ENCODE results near the gene SLC35E4.
"Not testable (repeated sequence)": the region's sequence is repeated elsewhere in the genome, so short reads cannot be mapped to it uniquely, and the experiment has no call there.

Gene SLC35E4

GRCh38 chr22:30654361-30654760 is 18.8 kb downstream of the SLC35E4 start:
- no peak for DNase-seq

- DNase-seq, result no peak
Measured at GRCh38 chr22:30655532-30655931, 20.0 kb downstream of the SLC35E4 start.

- no peak for DNase-seq
Measured at GRCh38 chr22:30662040-30662439, 26.5 kb downstream of the SLC35E4 start.

GRCh38 chr22:30664798-30665197 is 29.2 kb downstream of the SLC35E4 start:
- no peak for DNase-seq

- no peak for DNase-seq
Measured at GRCh38 chr22:30665266-30665665, 29.7 kb downstream of the SLC35E4 start.

GRCh38 chr22:30665786-30666185 is 30.2 kb downstream of the SLC35E4 start:
- no peak for DNase-seq

GRCh38 chr22:30667107-30667493 is 31.5 kb downstream of the SLC35E4 start:
- DNase-seq, result no peak

- DNase-seq, result peak; percentile 49
Measured at GRCh38 chr22:30667494-30668385, 32.2 kb downstream of the SLC35E4 start, which contains the start of gene DUSP18. TSS of gene DUSP18 (minus strand) at chr22:30667875. CDS start at chr22:30664003, 3,872 bp downstream.

- no peak for DNase-seq
Measured at GRCh38 chr22:30668386-30668710, 32.8 kb downstream of the SLC35E4 start.

- no peak for DNase-seq
Measured at GRCh38 chr22:30671071-30671470, 35.5 kb downstream of the SLC35E4 start.

- no peak for DNase-seq
Measured at GRCh38 chr22:30673136-30673535, 37.6 kb downstream of the SLC35E4 start.

- DNase-seq, result no peak
Measured at GRCh38 chr22:30674482-30674881, 38.9 kb downstream of the SLC35E4 start.

- no peak for DNase-seq
Measured at GRCh38 chr22:30675436-30675835, 39.9 kb downstream of the SLC35E4 start.

GRCh38 chr22:30676565-30676964 is 41.0 kb downstream of the SLC35E4 start:
- DNase-seq, result not testable (repeated sequence)

- not testable (repeated sequence) for DNase-seq
Measured at GRCh38 chr22:30679895-30680690, 44.5 kb downstream of the SLC35E4 start.

- no peak for DNase-seq
Measured at GRCh38 chr22:30680991-30681770, 45.6 kb downstream of the SLC35E4 start.

- no peak for DNase-seq
Measured at GRCh38 chr22:30681831-30682230, 46.2 kb downstream of the SLC35E4 start.

GRCh38 chr22:30685178-30685577 is 49.6 kb downstream of the SLC35E4 start:
- DNase-seq, result no peak

- DNase-seq, result no peak
Measured at GRCh38 chr22:30687358-30687757, 51.8 kb downstream of the SLC35E4 start.

- no peak for DNase-seq
Measured at GRCh38 chr22:30689622-30690021, 54.0 kb downstream of the SLC35E4 start.

GRCh38 chr22:30691204-30691603 is 55.6 kb downstream of the SLC35E4 start:
- DNase-seq, result no peak

GRCh38 chr22:30694171-30694639 is 58.6 kb downstream of the SLC35E4 start:
- DNase-seq, result no peak
